ENCODE measurements around the gene B9D1. TPM values are rescaled to one million over a fixed set of nuclear protein-coding genes. Genes with fewer than 3 reads are reported as not detected.

The B9D1 gene
- total RNA-seq, 1 donor from 2014 or later, result 7.8 TPM

DNA sequence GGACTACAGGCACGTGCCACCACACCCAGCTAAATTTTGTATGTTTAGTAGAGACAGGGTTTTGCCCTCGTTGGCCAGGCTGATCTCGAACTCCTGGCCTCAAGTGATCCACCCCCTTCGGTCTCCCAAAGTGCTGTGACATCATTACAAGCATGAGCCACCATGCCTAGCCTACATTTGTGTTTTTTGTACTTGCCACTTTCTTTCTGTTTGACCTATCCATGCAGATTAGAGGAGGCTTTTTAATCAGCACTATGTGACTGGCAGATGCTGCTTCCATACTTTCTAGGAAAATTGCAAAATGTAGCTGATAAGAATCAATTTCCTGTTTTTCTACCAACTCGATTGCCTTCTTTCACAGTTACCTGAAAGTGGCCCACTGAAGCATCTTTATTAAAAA lies 57.3 kb downstream of the B9D1 start:
- H3K9me3 Mint-ChIP-seq (ENCODE audit: unreplicated experiment), result no peaks in the 10 kb centered on the region
- no peak overlapping the region for H3K4me3 Mint-ChIP-seq (ENCODE audit: unreplicated experiment)
- H3K27me3 Mint-ChIP-seq (ENCODE audit: unreplicated experiment), result peaks cover 2% of the 10 kb centered on the region
- DNase-seq, result no peak
- TF ChIP-seq, protein P1, sequence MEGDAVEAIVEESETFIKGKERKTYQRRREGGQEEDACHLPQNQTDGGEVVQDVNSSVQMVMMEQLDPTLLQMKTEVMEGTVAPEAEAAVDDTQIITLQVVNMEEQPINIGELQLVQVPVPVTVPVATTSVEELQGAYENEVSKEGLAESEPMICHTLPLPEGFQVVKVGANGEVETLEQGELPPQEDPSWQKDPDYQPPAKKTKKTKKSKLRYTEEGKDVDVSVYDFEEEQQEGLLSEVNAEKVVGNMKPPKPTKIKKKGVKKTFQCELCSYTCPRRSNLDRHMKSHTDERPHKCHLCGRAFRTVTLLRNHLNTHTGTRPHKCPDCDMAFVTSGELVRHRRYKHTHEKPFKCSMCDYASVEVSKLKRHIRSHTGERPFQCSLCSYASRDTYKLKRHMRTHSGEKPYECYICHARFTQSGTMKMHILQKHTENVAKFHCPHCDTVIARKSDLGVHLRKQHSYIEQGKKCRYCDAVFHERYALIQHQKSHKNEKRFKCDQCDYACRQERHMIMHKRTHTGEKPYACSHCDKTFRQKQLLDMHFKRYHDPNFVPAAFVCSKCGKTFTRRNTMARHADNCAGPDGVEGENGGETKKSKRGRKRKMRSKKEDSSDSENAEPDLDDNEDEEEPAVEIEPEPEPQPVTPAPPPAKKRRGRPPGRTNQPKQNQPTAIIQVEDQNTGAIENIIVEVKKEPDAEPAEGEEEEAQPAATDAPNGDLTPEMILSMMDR (IDR thresholded peaks at IDR 0.05; ENCODE audit: partially characterized antibody, unreplicated experiment), result no peak
- no peaks in the 10 kb centered on the region for H3K4me1 Mint-ChIP-seq (ENCODE audit: low read depth, unreplicated experiment)
- no peak overlapping the region for H3K27ac Mint-ChIP-seq (ENCODE audit: unreplicated experiment)
- H3K36me3 Mint-ChIP-seq (ENCODE audit: unreplicated experiment), result no peaks in the 10 kb centered on the region

DNA sequence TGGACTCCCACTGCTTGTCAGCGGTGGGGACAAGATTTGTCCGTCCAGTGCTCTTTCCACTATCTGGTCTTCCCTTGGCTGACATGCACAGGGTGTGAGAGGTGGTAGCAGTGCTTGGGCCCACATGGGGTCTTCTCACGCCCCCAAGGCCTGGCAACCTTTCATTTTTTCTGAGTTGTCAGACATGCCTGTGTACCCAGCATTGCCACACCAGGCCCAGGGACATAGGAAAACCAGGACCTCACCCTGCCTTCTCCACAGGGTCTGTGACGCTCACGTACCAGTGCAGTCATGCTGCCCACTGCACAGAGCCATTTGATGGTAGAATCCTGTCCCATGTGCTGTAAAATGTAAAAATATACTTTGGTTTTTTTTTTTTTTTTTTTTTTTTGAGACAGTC lies 57.8 kb downstream of the B9D1 start:
- no peak overlapping the region for H3K27ac Mint-ChIP-seq (ENCODE audit: unreplicated experiment)
- no peaks in the 10 kb centered on the region for H3K9me3 Mint-ChIP-seq (ENCODE audit: unreplicated experiment)
- no peak for DNase-seq
- TF ChIP-seq, protein P1 (IDR thresholded peaks at IDR 0.05; ENCODE audit: partially characterized antibody, unreplicated experiment), result no peak
- H3K4me1 Mint-ChIP-seq (ENCODE audit: low read depth, unreplicated experiment), result no peaks in the 10 kb centered on the region
- no peak overlapping the region for H3K4me3 Mint-ChIP-seq (ENCODE audit: unreplicated experiment)
- H3K27me3 Mint-ChIP-seq (ENCODE audit: unreplicated experiment), result peaks cover 2% of the 10 kb centered on the region
- H3K36me3 Mint-ChIP-seq (ENCODE audit: unreplicated experiment), result no peaks in the 10 kb centered on the region

DNA sequence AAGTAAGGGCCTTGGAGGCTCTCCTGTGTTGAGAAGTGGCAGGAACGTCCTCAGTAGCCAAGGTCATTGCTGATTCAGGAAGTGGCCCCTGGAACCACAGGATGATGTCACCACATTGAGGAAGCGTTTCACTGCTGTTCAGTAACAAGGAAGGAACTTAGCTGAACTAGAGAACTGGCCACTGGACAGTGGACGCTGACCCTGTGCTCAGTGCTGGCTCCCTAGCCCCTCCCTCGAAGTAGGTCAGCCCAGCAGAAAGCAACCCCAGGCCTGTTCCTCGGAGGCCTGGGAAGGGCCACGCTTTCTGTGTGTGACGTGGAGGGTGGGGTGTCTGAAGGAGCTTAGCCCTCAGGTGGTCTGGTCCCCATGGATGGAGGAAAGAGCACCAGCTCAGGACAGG lies 58.3 kb downstream of the B9D1 start:
- no peaks in the 10 kb centered on the region for H3K9me3 Mint-ChIP-seq (ENCODE audit: unreplicated experiment)
- H3K27me3 Mint-ChIP-seq (ENCODE audit: unreplicated experiment), result peaks cover 2% of the 10 kb centered on the region
- no peaks in the 10 kb centered on the region for H3K4me1 Mint-ChIP-seq (ENCODE audit: low read depth, unreplicated experiment)
- DNase-seq, result no peak
- TF ChIP-seq, protein P1 (IDR thresholded peaks at IDR 0.05; ENCODE audit: partially characterized antibody, unreplicated experiment), result no peak
- no peak overlapping the region for H3K27ac Mint-ChIP-seq (ENCODE audit: unreplicated experiment)
- H3K4me3 Mint-ChIP-seq (ENCODE audit: unreplicated experiment), result no peak overlapping the region
- no peaks in the 10 kb centered on the region for H3K36me3 Mint-ChIP-seq (ENCODE audit: unreplicated experiment)

DNA sequence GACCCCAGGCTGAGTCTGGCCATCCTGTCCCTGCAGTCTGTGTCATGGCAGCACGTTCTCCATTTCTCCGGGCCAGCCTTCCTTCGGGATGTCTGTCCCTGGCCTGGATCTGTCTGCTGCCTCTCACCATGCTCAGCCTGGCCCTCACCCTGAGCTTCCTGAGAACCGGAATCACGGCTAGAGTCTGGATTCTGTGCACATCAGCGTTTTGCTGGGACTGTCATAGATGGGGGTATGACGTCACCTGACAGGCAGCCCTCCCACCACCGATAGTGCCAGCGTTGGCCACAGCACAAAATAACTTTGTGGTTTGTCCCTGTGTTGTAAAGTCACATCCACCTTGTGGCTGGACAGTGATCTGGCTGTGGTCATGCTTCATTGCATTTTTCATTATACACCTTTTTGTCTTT lies 59.2 kb downstream of the B9D1 start:
- TF ChIP-seq, protein P1 (IDR thresholded peaks at IDR 0.05; ENCODE audit: partially characterized antibody, unreplicated experiment), result no peak
- Mint-ChIP-seq H3K4me1 (ENCODE audit: low read depth, unreplicated experiment) (no peaks in the 10 kb centered on the region), H3K4me3 (ENCODE audit: unreplicated experiment) (no peak overlapping the region), H3K27me3 (ENCODE audit: unreplicated experiment) (peaks cover 2% of the 10 kb centered on the region), H3K9me3 (ENCODE audit: unreplicated experiment) (no peaks in the 10 kb centered on the region), H3K36me3 (ENCODE audit: unreplicated experiment) (no peaks in the 10 kb centered on the region), H3K27ac (ENCODE audit: unreplicated experiment) (no peak overlapping the region)
- no peak for DNase-seq

DNA sequence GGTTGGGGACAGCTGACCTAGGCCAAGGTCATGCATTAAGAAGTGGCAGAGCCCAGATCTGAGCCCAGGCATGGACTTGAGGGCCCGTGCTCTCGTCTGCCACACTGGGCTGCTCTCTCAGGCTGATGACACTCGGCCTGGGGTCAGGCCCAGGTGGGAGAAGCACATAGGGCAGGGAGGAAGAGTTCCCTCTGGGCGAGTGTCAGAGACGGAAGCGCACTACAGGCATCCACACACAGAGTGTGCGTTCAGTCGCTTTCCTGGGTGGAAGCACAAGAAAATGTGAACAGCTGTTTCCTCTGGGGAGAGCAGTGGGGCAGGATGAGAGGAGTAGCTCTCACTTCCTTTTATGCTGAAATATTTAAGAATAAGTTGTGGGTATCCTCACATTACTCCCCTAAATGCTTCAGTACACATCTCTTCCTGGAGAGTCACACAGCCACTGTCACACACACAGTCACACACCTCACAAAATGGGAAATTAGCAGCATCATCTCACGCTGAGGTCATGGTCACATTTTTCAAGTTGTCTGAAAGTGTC lies 59.7 kb downstream of the B9D1 start:
- Mint-ChIP-seq H3K36me3 (ENCODE audit: unreplicated experiment) (no peaks in the 10 kb centered on the region), H3K9me3 (ENCODE audit: unreplicated experiment) (no peaks in the 10 kb centered on the region), H3K27me3 (ENCODE audit: unreplicated experiment) (peaks cover 2% of the 10 kb centered on the region), H3K4me1 (ENCODE audit: low read depth, unreplicated experiment) (no peaks in the 10 kb centered on the region), H3K4me3 (ENCODE audit: unreplicated experiment) (no peak overlapping the region), H3K27ac (ENCODE audit: unreplicated experiment) (no peak overlapping the region)
- no peak for DNase-seq
- TF ChIP-seq, protein P1 (IDR thresholded peaks at IDR 0.05; ENCODE audit: partially characterized antibody, unreplicated experiment), result no peak

Measured in glutamatergic neuron (in vitro differentiated cells).